Smooth muscle cell (in vitro differentiated cells): ENCODE results near the gene SLC3A2. TPM values are rescaled to one million over a fixed set of nuclear protein-coding genes. Genes with fewer than 3 reads are reported as not detected.

ENCODE experiments used
- DNase-seq: peaks from one replicate; lab custom pipeline; 2025; ENCODE audit not compliant: unreplicated experiment; lab: John Stamatoyannopoulos, UW
- H2AFZ ChIP-seq: fragments of 200-600 bp; sonication (generic); 2 replicates; pipeline ENCODE4 v1.6.0; 2016; ENCODE audit warnings: antibody characterized with exemption, low read depth, mild to moderate bottlenecking
- H3F3A ChIP-seq: fragments of 200-600 bp; sonication (generic); 2 replicates; pipeline ENCODE4 v1.6.0; 2017; ENCODE audit warnings: antibody characterized with exemption, low read depth
- H3K27ac ChIP-seq: fragments of 200-600 bp; sonication (generic); 2 replicates; pipeline ENCODE4 v1.5.1; 2016; ENCODE audit warnings: low read depth, mild to moderate bottlenecking
- H3K27me3 ChIP-seq: fragments of 200-600 bp; sonication (generic); 2 replicates; pipeline ENCODE4 v1.6.1; 2016; ENCODE audit warnings: low read depth, mild to moderate bottlenecking
- H3K36me3 ChIP-seq: fragments of 200-600 bp; sonication (generic); 2 replicates; pipeline ENCODE4 v1.5.1; 2016; ENCODE audit warnings: low read depth
- H3K4me1 ChIP-seq: fragments of 200-600 bp; sonication (generic); 2 replicates; pipeline ENCODE4 v1.5.1; 2016; ENCODE audit warnings: low read depth
- H3K4me2 ChIP-seq: fragments of 200-600 bp; sonication (generic); 2 replicates; pipeline ENCODE4 v1.6.0; 2016; ENCODE audit warnings: mild to moderate bottlenecking
- H3K4me3 ChIP-seq: fragments of 200-600 bp; sonication (generic); 2 replicates; pipeline ENCODE4 v1.5.1; 2016; ENCODE audit warnings: mild to moderate bottlenecking
- H3K79me2 ChIP-seq: fragments of 200-600 bp; sonication (generic); 2 replicates; pipeline ENCODE4 v1.6.0; 2016; ENCODE audit warnings: low read depth, mild to moderate bottlenecking
- H3K9ac ChIP-seq: fragments of 200-600 bp; sonication (generic); 2 replicates; pipeline ENCODE4 v1.6.0; 2016; ENCODE audit warnings: low read depth
- H3K9me3 ChIP-seq: fragments of 200-600 bp; sonication (generic); replicated peaks from 2 replicates; pipeline ENCODE4 v1.5.1; 2016; ENCODE audit warnings: low read depth
- H4K20me1 ChIP-seq: fragments of 200-600 bp; sonication (generic); 2 replicates; pipeline ENCODE4 v1.6.0; 2016; ENCODE audit warnings: low read depth
- WGBS: methylation state at CpG from one replicate; pipeline ENCODE4 v1.1.7; 2016; ENCODE audit warnings: low lambda C conversion rate; 5-methylcytosine and 5-hydroxymethylcytosine counted together
- polyA plus RNA-seq: library from polyadenylated mRNA; unstranded; fragments of >200 nt; fragmentation: Nextera tagmentation; extraction: Ambion mirVana; gene quantifications from 2 replicates; pipeline ENCODE4 v1.2.1, GENCODE V29; 2016
- total RNA-seq: library from RNA; depleted of rRNA; stranded (reverse); fragments of >200 nt; gene quantifications from 2 replicates; pipeline ENCODE4 v1.2.3, GENCODE V29; 2014
- TF ChIP-seq, protein P1 (sequence below): fragments of 200-600 bp; sonication (generic); IDR thresholded peaks from 2 replicates; pipeline ENCODE4 v1.5.1; 2017; ENCODE audit warnings: borderline replicate concordance, mild to moderate bottlenecking, antibody characterized with exemption; ENCODE audit not compliant: insufficient read depth, poor library complexity, severe bottlenecking

SLC3A2 gene
- total and polyA plus RNA-seq, 2 experiments from 2014 or later = 179 to 181 TPM

DNA sequence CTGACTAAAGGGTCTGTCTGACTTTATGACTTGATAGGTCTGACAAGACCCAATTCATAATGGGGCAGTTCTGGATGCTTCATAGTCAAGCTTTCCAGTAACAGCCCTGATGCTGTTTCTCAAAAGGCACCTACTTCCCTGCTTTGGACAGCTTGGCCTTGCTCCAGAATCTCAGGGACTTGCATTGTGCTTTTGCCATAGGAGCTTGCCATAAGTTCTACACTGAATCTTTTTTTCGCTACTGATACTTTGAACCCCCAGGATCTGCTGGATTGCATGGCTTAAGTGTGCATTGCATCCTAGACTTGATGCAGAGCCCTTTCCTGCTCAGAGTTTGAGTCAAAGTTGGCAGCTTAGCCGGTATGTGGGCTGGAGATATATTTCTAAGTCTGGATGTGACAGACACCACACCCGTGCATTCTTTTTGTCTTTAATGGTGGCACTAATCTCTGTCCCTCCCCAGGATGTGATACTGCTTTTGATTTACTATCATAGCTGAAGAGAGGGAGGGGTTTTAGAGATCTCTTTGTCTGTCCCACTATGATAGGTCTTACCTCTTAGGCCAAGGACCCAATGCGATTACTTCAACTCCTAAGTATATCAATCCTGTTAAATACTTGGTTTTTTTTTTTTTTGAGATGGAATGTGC, 16.9 kb upstream of the SLC3A2 start:
- Histone ChIP-seq H3K4me3 (no peak overlapping the region), H2AFZ (no peak overlapping the region), H4K20me1 (no peaks in the 10 kb centered on the region), H3K79me2 (peaks cover 35% of the 10 kb centered on the region), H3K4me2 (no peak overlapping the region), H3F3A (peaks cover 14% of the 10 kb centered on the region), H3K4me1 (peaks cover 6% of the 10 kb centered on the region), H3K27ac (no peak overlapping the region), H3K27me3 (no peaks in the 10 kb centered on the region), H3K9ac (no peak overlapping the region), H3K36me3 (no peaks in the 10 kb centered on the region), H3K9me3 (no peaks in the 10 kb centered on the region)
- WGBS = 66% methylated on average over 4 of the region's 4 CpGs
- no peak for DNase-seq
- TF ChIP-seq, protein P1, sequence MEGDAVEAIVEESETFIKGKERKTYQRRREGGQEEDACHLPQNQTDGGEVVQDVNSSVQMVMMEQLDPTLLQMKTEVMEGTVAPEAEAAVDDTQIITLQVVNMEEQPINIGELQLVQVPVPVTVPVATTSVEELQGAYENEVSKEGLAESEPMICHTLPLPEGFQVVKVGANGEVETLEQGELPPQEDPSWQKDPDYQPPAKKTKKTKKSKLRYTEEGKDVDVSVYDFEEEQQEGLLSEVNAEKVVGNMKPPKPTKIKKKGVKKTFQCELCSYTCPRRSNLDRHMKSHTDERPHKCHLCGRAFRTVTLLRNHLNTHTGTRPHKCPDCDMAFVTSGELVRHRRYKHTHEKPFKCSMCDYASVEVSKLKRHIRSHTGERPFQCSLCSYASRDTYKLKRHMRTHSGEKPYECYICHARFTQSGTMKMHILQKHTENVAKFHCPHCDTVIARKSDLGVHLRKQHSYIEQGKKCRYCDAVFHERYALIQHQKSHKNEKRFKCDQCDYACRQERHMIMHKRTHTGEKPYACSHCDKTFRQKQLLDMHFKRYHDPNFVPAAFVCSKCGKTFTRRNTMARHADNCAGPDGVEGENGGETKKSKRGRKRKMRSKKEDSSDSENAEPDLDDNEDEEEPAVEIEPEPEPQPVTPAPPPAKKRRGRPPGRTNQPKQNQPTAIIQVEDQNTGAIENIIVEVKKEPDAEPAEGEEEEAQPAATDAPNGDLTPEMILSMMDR = no peak

- Histone ChIP-seq H3K4me2 (no peak overlapping the region), H3K4me1 (peaks cover 6% of the 10 kb centered on the region), H2AFZ (no peak overlapping the region), H3K9me3 (no peaks in the 10 kb centered on the region), H3K27me3 (no peaks in the 10 kb centered on the region), H4K20me1 (no peaks in the 10 kb centered on the region), H3K9ac (no peak overlapping the region), H3K27ac (no peak overlapping the region), H3K36me3 (no peaks in the 10 kb centered on the region), H3F3A (peaks cover 5% of the 10 kb centered on the region), H3K4me3 (no peak overlapping the region), H3K79me2 (peaks cover 53% of the 10 kb centered on the region)
- no peak for DNase-seq
- TF ChIP-seq, protein P1 = no peak
- 55% methylated on average over 6 of the region's 6 CpGs for WGBS
Observed at GRCh38 chr11:62865635-62866034, 15.1 kb upstream of the SLC3A2 start.

- H4K20me1 ChIP-seq = no peaks in the 10 kb centered on the region
- DNase-seq = no peak
- WGBS = 88% methylated on average over 7 of the region's 7 CpGs
- peaks cover 3% of the 10 kb centered on the region for H3K4me1 ChIP-seq
- no peaks in the 10 kb centered on the region for H3K36me3 ChIP-seq
- H3K27me3 ChIP-seq = no peaks in the 10 kb centered on the region
- no peak overlapping the region for H3K4me3 ChIP-seq
- peaks cover 10% of the 10 kb centered on the region for H3F3A ChIP-seq
- no peak overlapping the region for H3K27ac ChIP-seq
- H3K9ac ChIP-seq = no peak overlapping the region
- no peak overlapping the region for H2AFZ ChIP-seq
- no peaks in the 10 kb centered on the region for H3K9me3 ChIP-seq
- H3K4me2 ChIP-seq = no peak overlapping the region
- peaks cover 17% of the 10 kb centered on the region for H3K79me2 ChIP-seq
- TF ChIP-seq, protein P1 = no peak
Observed at GRCh38 chr11:62874851-62875250, 5.8 kb upstream of the SLC3A2 start.
